GM12891 (cell line): ENCODE results near the gene ZKSCAN4.

Experiments used
- POLR2A ChIP-seq: IDR thresholded peaks from 2 replicates; pipeline ENCODE4 v1.6.1; 2011; ENCODE audit warnings: low read depth, low read length, control low read depth
- POLR2AphosphoS5 ChIP-seq: IDR thresholded peaks from 2 replicates; pipeline ENCODE4 v1.6.1; 2011; ENCODE audit warnings: low read depth, low read length, control low read depth

DNA sequence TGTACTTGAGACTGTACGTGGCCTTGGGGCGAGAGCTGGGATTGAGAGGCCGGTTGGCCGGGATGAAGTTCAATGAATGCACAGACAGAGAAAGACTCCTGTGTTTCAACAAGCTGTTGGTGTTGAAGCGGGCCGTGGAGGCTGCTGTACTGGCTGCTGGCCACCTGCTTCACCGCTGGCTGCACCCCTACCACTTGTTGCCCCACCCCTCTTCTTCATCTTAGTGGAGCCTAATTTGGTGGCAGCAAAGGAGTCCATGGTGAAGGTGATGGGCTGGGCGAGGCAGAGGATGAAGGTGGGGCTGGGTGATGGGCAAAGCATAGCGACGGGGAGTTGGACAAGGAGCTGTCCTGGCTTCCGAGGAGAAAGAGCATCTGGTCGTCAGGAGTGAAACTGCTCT, 34.2 kb downstream of the ZKSCAN4 start:
- TF ChIP-seq POLR2A (no peak), POLR2AphosphoS5 (no peak)
